Body of pancreas (tissue), 4 donors: ENCODE data around the gene SEMA6A.

ENCODE experiments used
- POLR2A ChIP-seq, 3 donors: fragments of 450-650 bp; IDR thresholded peaks; one replicate each; pipeline ENCODE4 v1.6.1; 2016; ENCODE audit warnings: antibody characterized with exemption in 3 of 3, mild to moderate bottlenecking in 2 of 3
- TF ChIP-seq, protein P1 (sequence below), 7 experiments: fragments of 450-650 bp in 4 of 7; fragments of 200-600 bp in 3 of 7; sonication (generic) in 3 of 7; IDR thresholded peaks; one replicate each; pipeline ENCODE4 v1.5.1; 2016 to 2019; ENCODE audit warnings: antibody characterized with exemption in 7 of 7

DNA sequence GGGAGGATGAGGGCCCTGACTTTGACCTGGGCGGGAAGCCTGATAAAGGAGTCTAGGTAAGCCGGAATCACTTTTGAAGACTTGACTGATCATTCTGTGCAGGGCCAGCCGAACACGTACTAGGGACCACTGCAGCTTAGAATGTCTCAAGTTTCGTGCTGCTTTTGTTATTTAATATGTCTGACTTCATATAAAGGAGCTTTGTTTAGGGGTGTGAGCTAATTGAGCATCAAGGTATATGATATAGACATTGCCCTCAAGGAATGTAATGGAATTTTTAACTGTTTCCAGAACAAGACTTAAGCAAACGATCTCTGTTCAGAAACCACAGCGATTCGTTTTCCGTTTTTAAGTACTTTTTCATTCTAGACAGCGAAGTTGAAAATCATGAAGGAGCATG, 173.0 kb downstream of the SEMA6A start:
- TF ChIP-seq, protein P1, sequence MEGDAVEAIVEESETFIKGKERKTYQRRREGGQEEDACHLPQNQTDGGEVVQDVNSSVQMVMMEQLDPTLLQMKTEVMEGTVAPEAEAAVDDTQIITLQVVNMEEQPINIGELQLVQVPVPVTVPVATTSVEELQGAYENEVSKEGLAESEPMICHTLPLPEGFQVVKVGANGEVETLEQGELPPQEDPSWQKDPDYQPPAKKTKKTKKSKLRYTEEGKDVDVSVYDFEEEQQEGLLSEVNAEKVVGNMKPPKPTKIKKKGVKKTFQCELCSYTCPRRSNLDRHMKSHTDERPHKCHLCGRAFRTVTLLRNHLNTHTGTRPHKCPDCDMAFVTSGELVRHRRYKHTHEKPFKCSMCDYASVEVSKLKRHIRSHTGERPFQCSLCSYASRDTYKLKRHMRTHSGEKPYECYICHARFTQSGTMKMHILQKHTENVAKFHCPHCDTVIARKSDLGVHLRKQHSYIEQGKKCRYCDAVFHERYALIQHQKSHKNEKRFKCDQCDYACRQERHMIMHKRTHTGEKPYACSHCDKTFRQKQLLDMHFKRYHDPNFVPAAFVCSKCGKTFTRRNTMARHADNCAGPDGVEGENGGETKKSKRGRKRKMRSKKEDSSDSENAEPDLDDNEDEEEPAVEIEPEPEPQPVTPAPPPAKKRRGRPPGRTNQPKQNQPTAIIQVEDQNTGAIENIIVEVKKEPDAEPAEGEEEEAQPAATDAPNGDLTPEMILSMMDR (IDR thresholded peaks at IDR 0.05): no peak
- no peak for TF ChIP-seq POLR2A (IDR thresholded peaks at IDR 0.05)
